Measurements from ENCODE around the gene SHC1. TPM values are rescaled to one million over a fixed set of nuclear protein-coding genes. Genes with fewer than 3 reads are reported as not detected.
A peak's percentile ranks its signal among the peaks of the same experiment; 100 is the strongest.

SHC1 gene
- total and polyA plus RNA-seq, 7 donors, result 33.2 to 87.2 (median 67.3) TPM

DNA sequence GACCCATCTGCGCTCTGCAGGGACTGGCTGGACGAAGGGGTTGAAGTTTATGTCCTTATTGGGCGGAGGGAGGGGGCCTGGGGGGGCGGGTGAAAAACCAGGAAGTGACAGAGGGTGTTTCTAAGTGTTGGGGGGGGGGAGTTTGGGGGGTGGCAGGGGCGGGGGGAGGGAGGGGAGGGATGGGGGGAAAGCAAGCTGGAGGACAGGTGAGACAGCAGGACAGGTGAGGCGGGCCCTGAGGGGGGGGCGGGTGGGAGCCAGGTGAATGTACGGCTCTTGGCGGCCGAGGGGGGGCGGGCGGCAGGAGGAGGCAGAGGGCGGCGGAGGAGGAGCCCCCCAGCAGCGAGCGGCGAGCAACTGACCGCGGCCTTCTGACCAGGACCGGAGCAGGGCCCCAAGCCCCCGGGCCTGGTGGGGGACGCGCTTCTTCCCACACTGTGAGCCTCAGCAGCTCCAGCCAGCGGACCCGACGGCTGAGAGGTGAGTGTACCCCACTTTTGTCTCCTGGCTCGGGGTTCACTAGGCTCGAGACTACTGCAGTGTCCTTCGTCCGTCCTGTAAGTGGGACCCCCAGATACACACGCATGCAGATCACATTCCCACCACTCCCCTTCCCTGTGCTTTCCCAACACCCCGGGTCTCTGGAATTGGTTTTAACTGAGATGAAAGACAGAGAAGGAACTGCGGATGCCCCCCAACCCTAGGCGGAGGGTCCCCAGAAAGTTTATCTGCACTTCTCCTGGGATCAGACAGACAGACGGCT is 32.1 kb upstream of the SHC1 start, which contains the start of gene ZBTB7B:
ZBTB7B (plus strand) TSS at position 339 of the 763 bp plus-strand sequence. CDS start 11,859 bp downstream, outside the sequence.
- Histone ChIP-seq H3K36me3 (ENCODE audit: insufficient read depth in 1 of 2, low read depth in 1 of 2) (no peaks in the 10 kb centered on the region), H3K27me3 (ENCODE audit: insufficient read depth in 3 of 3, low read length in 2 of 3) (no peaks in the 10 kb centered on the region), H3K9me3 (no peaks in the 10 kb centered on the region), H3K4me3 (peak within 1 kb of the TSS; percentile 78), H3K27ac (peak within 1 kb of the TSS; percentile 94), H3K4me1 (peaks cover 47% of the 10 kb centered on the region)
- TF ChIP-seq, protein P1, sequence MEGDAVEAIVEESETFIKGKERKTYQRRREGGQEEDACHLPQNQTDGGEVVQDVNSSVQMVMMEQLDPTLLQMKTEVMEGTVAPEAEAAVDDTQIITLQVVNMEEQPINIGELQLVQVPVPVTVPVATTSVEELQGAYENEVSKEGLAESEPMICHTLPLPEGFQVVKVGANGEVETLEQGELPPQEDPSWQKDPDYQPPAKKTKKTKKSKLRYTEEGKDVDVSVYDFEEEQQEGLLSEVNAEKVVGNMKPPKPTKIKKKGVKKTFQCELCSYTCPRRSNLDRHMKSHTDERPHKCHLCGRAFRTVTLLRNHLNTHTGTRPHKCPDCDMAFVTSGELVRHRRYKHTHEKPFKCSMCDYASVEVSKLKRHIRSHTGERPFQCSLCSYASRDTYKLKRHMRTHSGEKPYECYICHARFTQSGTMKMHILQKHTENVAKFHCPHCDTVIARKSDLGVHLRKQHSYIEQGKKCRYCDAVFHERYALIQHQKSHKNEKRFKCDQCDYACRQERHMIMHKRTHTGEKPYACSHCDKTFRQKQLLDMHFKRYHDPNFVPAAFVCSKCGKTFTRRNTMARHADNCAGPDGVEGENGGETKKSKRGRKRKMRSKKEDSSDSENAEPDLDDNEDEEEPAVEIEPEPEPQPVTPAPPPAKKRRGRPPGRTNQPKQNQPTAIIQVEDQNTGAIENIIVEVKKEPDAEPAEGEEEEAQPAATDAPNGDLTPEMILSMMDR (IDR thresholded peaks at IDR 0.05), result no peak
- DNase-seq, result peak; percentile 60 to 82
- WGBS, 3 donors, result 0 to 2% (median 1%) methylated on average over 18 to 35 of the region's 35 CpGs
- intact Hi-C loops (cut with DNase I), result loop anchor here (2.0 to 5.0 kb wide), 3 partner anchors 14 to 40 kb away; partner anchors contain the start of genes CKS1B (in 1 of the 2) and PYGO2 (in 1 of the 2)
- ATAC-seq, result peak; percentile 1 to 2 (median 1)

DNA sequence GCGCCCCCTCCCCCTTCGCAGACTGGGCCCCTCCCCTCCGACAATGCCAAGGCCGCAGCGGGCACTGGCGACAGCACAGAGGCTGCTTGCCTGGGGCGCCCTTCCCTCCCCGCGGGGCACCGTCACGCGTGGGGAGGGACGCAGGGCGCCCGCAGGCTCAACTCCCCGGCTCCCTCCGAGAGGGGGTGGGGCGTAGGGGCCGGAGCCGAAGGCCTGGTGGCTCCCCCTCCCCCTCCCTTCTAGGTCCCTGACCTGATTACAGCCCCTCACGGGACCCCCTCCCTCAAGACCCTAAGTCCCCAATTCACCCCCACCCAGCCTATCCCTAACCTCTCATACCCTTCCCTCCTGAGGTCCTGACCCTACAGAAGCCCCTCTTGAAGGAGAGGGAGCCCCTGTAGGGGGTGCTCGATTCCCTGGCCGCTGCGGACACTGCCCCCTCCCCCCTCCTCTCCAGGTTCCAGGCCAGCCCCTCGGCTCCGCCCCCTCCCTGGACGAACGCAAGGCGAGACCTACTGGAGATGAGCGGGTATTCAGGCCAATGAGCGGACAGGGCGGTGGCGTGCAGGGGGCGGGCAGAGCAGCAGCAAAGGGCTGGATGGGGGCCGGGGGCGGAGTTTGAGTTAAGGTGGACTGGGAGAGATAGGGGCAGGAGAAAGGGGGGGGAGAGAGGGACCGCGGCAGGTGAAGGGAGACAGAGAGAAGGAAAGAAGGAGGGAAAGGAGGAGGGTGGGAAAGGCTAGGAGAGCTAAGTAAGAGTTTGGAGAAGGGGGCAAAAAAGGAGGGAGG is 31.3 kb upstream of the SHC1 start:
- Histone ChIP-seq H3K9me3 (no peaks in the 10 kb centered on the region), H3K27ac (peak overlapping the region; percentile 91), H3K4me3 (peak overlapping the region; percentile 78), H3K36me3 (ENCODE audit: insufficient read depth in 1 of 2, low read depth in 1 of 2) (no peaks in the 10 kb centered on the region), H3K27me3 (ENCODE audit: insufficient read depth in 3 of 3, low read length in 2 of 3) (no peaks in the 10 kb centered on the region), H3K4me1 (peaks cover 42% of the 10 kb centered on the region)
- intact Hi-C loops (cut with DNase I), result loop anchor here (2.0 to 5.0 kb wide), 3 partner anchors 15 to 40 kb away; partner anchors contain the start of genes CKS1B (in 1 of the 2) and PYGO2 (in 1 of the 2)
- TF ChIP-seq, protein P1 (IDR thresholded peaks at IDR 0.05), result peak; percentile 26
- WGBS, 3 donors, result 0% methylated on average over 23 to 38 of the region's 38 CpGs
- peak; percentile 100 for DNase-seq
- ATAC-seq, result peak; percentile 71 to 75 (median 74)

DNA sequence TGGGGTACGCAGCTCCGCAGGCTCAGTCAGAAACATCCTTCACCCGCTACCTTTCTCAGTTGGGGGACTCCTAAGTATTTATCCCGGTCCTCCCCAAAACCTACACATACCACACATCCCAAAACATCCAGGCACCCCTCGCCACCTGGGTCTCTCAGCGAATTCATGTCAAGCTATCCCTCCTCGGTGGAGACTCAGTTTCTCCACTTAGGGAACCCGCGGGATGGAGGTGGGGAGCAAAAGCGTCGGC is 30.8 kb upstream of the SHC1 start:
- peaks cover 37% of the 10 kb centered on the region for H3K4me1 ChIP-seq
- no peaks in the 10 kb centered on the region for H3K36me3 ChIP-seq (ENCODE audit: insufficient read depth in 1 of 2, low read depth in 1 of 2)
- no peaks in the 10 kb centered on the region for H3K9me3 ChIP-seq
- WGBS, 3 donors, result 1% methylated on average over 11 of the region's 11 CpGs
- TF ChIP-seq, protein P1 (IDR thresholded peaks at IDR 0.05), result no peak
- no peaks in the 10 kb centered on the region for H3K27me3 ChIP-seq (ENCODE audit: insufficient read depth in 3 of 3, low read length in 2 of 3)
- H3K27ac ChIP-seq, result peak overlapping the region; percentile 91
- DNase-seq (no peak), ATAC-seq (no peak)
- peak overlapping the region; percentile 78 for H3K4me3 ChIP-seq
- intact Hi-C loops (cut with DNase I), result loop anchor here in 1 of 2 donors (5.0 kb wide), 1 partner anchor 39 kb away; the partner anchor contains the start of gene PYGO2

DNA sequence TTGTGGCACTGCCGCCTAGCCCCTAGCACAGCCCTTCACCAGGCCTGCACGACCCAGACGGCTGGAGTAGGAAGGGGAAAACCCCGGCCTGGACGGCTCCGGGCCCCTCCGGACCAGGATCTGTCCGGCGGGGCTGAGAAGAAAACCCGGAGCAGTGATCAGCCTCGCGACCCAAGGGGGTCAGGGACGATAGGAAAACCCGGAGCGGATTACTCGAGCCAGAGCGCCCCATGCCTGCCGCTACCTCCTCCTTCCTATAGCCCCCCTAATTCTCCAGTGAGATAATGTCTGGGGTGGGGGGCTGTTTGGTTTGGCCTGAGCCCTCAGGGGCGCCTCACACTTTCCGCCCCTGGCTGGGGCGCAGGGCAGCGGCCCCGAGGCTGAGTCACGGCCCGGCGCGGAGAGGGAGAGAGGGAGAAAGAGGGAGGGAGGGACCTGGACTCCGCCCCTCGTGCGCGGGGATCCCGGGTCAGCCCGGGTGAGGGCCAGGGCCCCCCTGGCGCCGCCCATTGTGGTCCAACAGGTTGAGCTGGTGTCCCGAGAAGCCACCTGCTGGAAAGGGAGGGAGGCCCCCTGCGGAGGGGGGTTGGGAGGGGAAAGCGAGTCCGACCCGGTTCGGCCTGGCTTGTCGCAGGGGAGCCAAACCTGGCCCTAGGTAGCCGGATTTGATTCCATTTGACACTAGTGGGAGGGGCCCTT is 30.3 kb upstream of the SHC1 start:
- intact Hi-C loops (cut with DNase I), result loop anchor here in 1 of 2 donors (5.0 kb wide), 1 partner anchor 39 kb away; the partner anchor contains the start of gene PYGO2
- Histone ChIP-seq H3K27me3 (ENCODE audit: insufficient read depth in 3 of 3, low read length in 2 of 3) (no peaks in the 10 kb centered on the region), H3K9me3 (no peaks in the 10 kb centered on the region), H3K36me3 (ENCODE audit: insufficient read depth in 1 of 2, low read depth in 1 of 2) (no peaks in the 10 kb centered on the region), H3K27ac (peak overlapping the region; percentile 91), H3K4me3 (peak overlapping the region; percentile 78), H3K4me1 (peaks cover 32% of the 10 kb centered on the region)
- TF ChIP-seq, protein P1 (IDR thresholded peaks at IDR 0.05), result peak; percentile 2
- ATAC-seq (peak; percentile 60 to 65 (median 64)), DNase-seq (peak; percentile 91 to 96)
- WGBS, 3 donors, result 0 to 1% (median 0%) methylated on average over 27 to 43 of the region's 43 CpGs

Data from psoas muscle (tissue), 8 donors.